HL-60 (cell line): ENCODE data around the gene MDP1.
"Not testable (repeated sequence)": the region's sequence is repeated elsewhere in the genome, so short reads cannot be mapped to it uniquely, and the experiment has no call there.

Experiments used
- DNase-seq, 2 experiments: peaks; one replicate each; pipeline ENCODE4 v3.0.0-alpha.2; 2010 to 2020; ENCODE audit warnings: low read depth in 1 of 2, low spot score in 1 of 2
- H3K27ac ChIP-seq: fragments of 250-450 bp; sonication (Bioruptor Pico); replicated peaks from 2 replicates; pipeline ENCODE4 v1.5.1; 2020; ENCODE audit warnings: mild to moderate bottlenecking, moderate library complexity
- H3K27me3 ChIP-seq: fragments of 250-450 bp; sonication (Bioruptor Pico); 2 replicates; pipeline ENCODE4 v1.5.1; 2021; ENCODE audit warnings: mild to moderate bottlenecking, moderate library complexity; ENCODE audit not compliant: insufficient read depth, poor library complexity, severe bottlenecking
- H3K4me3 ChIP-seq: replicated peaks from 2 replicates; pipeline ENCODE4 v1.5.1; 2011; ENCODE audit warnings: mild to moderate bottlenecking, control low read depth, low read length; ENCODE audit not compliant: insufficient read depth
- CTCF ChIP-seq: IDR thresholded peaks from one replicate; pipeline ENCODE4 v1.5.1; 2011; ENCODE audit warnings: low read length, control low read depth, inconsistent platforms; ENCODE audit not compliant: insufficient read depth
- GABPA ChIP-seq: IDR thresholded peaks from 2 replicates; pipeline ENCODE4 v1.6.1; 2012; ENCODE audit warnings: low read depth
- POLR2AphosphoS5 ChIP-seq: IDR thresholded peaks from 2 replicates; pipeline ENCODE4 v1.6.1; 2012; ENCODE audit warnings: low read depth
- REST ChIP-seq: IDR thresholded peaks from 2 replicates; pipeline ENCODE4 v1.6.1; 2012; ENCODE audit warnings: low read depth; ENCODE audit not compliant: insufficient replicate concordance
- SPI1 ChIP-seq: IDR thresholded peaks from 2 replicates; pipeline ENCODE4 v1.6.1; 2012; ENCODE audit warnings: low read depth, mild to moderate bottlenecking, borderline replicate concordance

MDP1 gene

GRCh38 chr14:24207104-24207551 lies 8.7 kb downstream of the MDP1 start:
- TF ChIP-seq CTCF = no peak
- no peak for TF ChIP-seq POLR2AphosphoS5
- no peak overlapping the region for H3K4me3 ChIP-seq
- DNase-seq = no peak

GRCh38 chr14:24206260-24207103 lies 9.4 kb downstream of the MDP1 start:
- no peak overlapping the region for H3K27ac ChIP-seq
- no peak for DNase-seq
- no peak overlapping the region for H3K4me3 ChIP-seq
- TF ChIP-seq REST (no peak), CTCF (no peak), POLR2AphosphoS5 (no peak), GABPA (no peak), SPI1 (no peak)
- no peaks in the 10 kb centered on the region for H3K27me3 ChIP-seq

More at GRCh38 chr14:24207104-24207551, 8.7 kb downstream of the MDP1 start:
- Histone ChIP-seq H3K27ac (no peak overlapping the region), H3K27me3 (no peaks in the 10 kb centered on the region)

GRCh38 chr14:24204163-24205146 lies 11.4 kb downstream of the MDP1 start:
- H3K27ac ChIP-seq = no peak overlapping the region
- H3K27me3 ChIP-seq = no peaks in the 10 kb centered on the region
- TF ChIP-seq SPI1 (no peak), GABPA (no peak), CTCF (no peak), REST (no peak), POLR2AphosphoS5 (no peak)
- DNase-seq = no peak
- no peak overlapping the region for H3K4me3 ChIP-seq

GRCh38 chr14:24203249-24203886 lies 12.5 kb downstream of the MDP1 start:
- not testable (repeated sequence) for DNase-seq, H3K27ac ChIP-seq, H3K4me3 ChIP-seq, H3K27me3 ChIP-seq

- H3K27ac ChIP-seq = not testable (repeated sequence)
These were observed 13.3 kb downstream of the MDP1 start for GRCh38 chr14:24202538-24202937.

More at GRCh38 chr14:24202538-24202937, 13.3 kb downstream of the MDP1 start:
- H3K4me3 ChIP-seq, H3K27me3 ChIP-seq, DNase-seq: not testable (repeated sequence)
